WTC11 (cell line): ENCODE data around the gene ZNF598. TPM values are rescaled to one million over a fixed set of nuclear protein-coding genes. Genes with fewer than 3 reads are reported as not detected.

Source experiments
- ATAC-seq: fragments of 200-7000 bp; cut with Tn5 transposase; 2 replicates; pipeline ENCODE4 v1.10.0; 2021; ENCODE audit warnings: mild to moderate bottlenecking, moderate library complexity
- CTCF ChIA-PET: fragments of 300-600 bp; sonication (Branson Sonifier 250); formaldehyde crosslinking; loops from one replicate; lab custom pipeline; 2021; ENCODE audit warnings: antibody characterized with exemption; lab: Charles Lee
- POLR2A ChIA-PET: fragments of 350-600 bp; sonication (Branson Sonifier 250); formaldehyde crosslinking; loops from one replicate; lab custom pipeline; 2021; ENCODE audit warnings: antibody characterized with exemption; lab: Charles Lee
- DNase-seq: peaks from one replicate; pipeline ENCODE4 v3.0.0; 2021; ENCODE audit warnings: low spot score
- H3K27ac Mint-ChIP-seq: 2 replicates; pipeline ENCODE4 v1.8.0; 2021; ENCODE audit warnings: mixed read lengths
- H3K27me3 Mint-ChIP-seq: 2 replicates; pipeline ENCODE4 v1.8.0; 2021; ENCODE audit warnings: low read depth, mild to moderate bottlenecking, moderate library complexity, mixed read lengths
- H3K36me3 Mint-ChIP-seq: 2 replicates; pipeline ENCODE4 v1.8.0; 2021; ENCODE audit warnings: mixed read lengths
- H3K4me1 Mint-ChIP-seq: 2 replicates; pipeline ENCODE4 v1.8.0; 2022; ENCODE audit warnings: mixed read lengths
- H3K4me3 Mint-ChIP-seq: 2 replicates; pipeline ENCODE4 v1.8.0; 2021; ENCODE audit warnings: mild to moderate bottlenecking, moderate library complexity, mixed read lengths
- H3K9me3 Mint-ChIP-seq: 2 replicates; pipeline ENCODE4 v1.8.0; 2021; ENCODE audit warnings: mixed read lengths
- ATF1 ChIP-seq: sonication (generic); formaldehyde crosslinking; IDR thresholded peaks from 2 replicates; pipeline ENCODE4 v1.8.1; 2023; ENCODE audit warnings: mild to moderate bottlenecking, moderate library complexity, missing genetic modification reagents
- EMX1 ChIP-seq: fragments of 250-450 bp; sonication (Bioruptor Pico); IDR thresholded peaks from 2 replicates; pipeline ENCODE4 v1.8.0; 2021; ENCODE audit warnings: mild to moderate bottlenecking
- ETV6 ChIP-seq: sonication (generic); formaldehyde crosslinking; IDR thresholded peaks from 2 replicates; pipeline ENCODE4 v1.8.1; 2022; ENCODE audit warnings: mild to moderate bottlenecking, missing genetic modification reagents
- GABPB1 ChIP-seq: sonication (generic); formaldehyde crosslinking; IDR thresholded peaks from 2 replicates; pipeline ENCODE4 v1.8.1; 2023; ENCODE audit warnings: mild to moderate bottlenecking, missing genetic modification reagents
- GTF2I ChIP-seq: fragments of 250-450 bp; sonication (Bioruptor Pico); conservative IDR thresholded peaks from 2 replicates; pipeline ENCODE4 v1.4.0; 2021; ENCODE audit warnings: mild to moderate bottlenecking
- RELA ChIP-seq: sonication (generic); formaldehyde crosslinking; IDR thresholded peaks from 2 replicates; pipeline ENCODE4 v1.8.1; 2022; ENCODE audit warnings: missing genetic modification reagents, mild to moderate bottlenecking, borderline replicate concordance
- ZNF121 ChIP-seq: sonication (generic); formaldehyde crosslinking; IDR thresholded peaks from 2 replicates; pipeline ENCODE4 v1.8.0; 2023; ENCODE audit warnings: missing genetic modification reagents
- ZNF396 ChIP-seq: fragments of 250-450 bp; sonication (Bioruptor Pico); IDR thresholded peaks from 2 replicates; pipeline ENCODE4 v1.8.0; 2021; ENCODE audit warnings: mild to moderate bottlenecking, moderate library complexity, borderline replicate concordance
- total RNA-seq: library from RNA; stranded (reverse); gene quantifications from 3 replicates; pipeline ENCODE4 v1.2.3, GENCODE V29; 2021
- TF ChIP-seq, protein P1 (sequence below): sonication (generic); formaldehyde crosslinking; IDR thresholded peaks from 2 replicates; pipeline ENCODE4 v1.8.1; 2022; ENCODE audit warnings: mild to moderate bottlenecking, moderate library complexity, missing genetic modification reagents
- TF ChIP-seq, protein P2 (sequence below): sonication (generic); formaldehyde crosslinking; IDR thresholded peaks from 2 replicates; pipeline ENCODE4 v1.8.1; 2023; ENCODE audit warnings: mild to moderate bottlenecking, missing genetic modification reagents
- TF ChIP-seq, protein P3 (sequence below): sonication (generic); formaldehyde crosslinking; IDR thresholded peaks from 2 replicates; pipeline ENCODE4 v1.8.0; 2022; ENCODE audit warnings: missing genetic modification reagents
- TF ChIP-seq, protein P4 (sequence below): fragments of 250-450 bp; sonication (Bioruptor Pico); IDR thresholded peaks from 2 replicates; pipeline ENCODE4 v1.9.0; 2021; ENCODE audit warnings: moderate library complexity, mild to moderate bottlenecking, inconsistent platforms, borderline replicate concordance
- TF ChIP-seq, protein P5 (sequence below): fragments of 250-450 bp; sonication (Bioruptor Pico); IDR thresholded peaks from 2 replicates; pipeline ENCODE4 v2.1.2; 2022; ENCODE audit warnings: mild to moderate bottlenecking, moderate library complexity
- TF ChIP-seq, protein P6 (sequence below): fragments of 250-450 bp; sonication (Bioruptor Pico); IDR thresholded peaks from 2 replicates; pipeline ENCODE4 v1.9.0; 2021; ENCODE audit warnings: mild to moderate bottlenecking, borderline replicate concordance

ZNF598 gene
- total RNA-seq, 1 experiment from 2014 or later = 66.4 TPM

DNA sequence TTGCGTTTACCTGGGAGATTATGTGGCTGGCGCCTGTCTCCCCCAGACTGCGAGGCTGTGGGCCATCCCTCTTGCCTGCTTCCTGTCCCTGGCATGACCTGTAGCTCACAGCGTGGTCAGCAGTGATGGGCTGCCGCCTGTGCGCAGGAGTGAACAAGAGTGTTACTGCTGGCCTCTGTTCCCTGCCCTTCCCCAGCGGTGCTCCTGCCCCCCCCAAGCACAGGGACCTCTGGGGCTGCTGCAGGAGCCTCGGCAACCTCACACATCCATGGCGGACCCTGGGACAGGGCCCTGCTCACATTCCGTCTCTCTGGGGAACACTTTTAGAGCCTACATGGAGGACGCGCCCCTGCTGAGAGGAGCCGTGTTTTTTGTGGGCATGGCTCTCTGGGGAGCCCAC lies 48.8 kb upstream of the ZNF598 start:
- ATAC-seq = no peak
- TF ChIP-seq ZNF396 (CRISPR knock-in tag) = no peak
- TF ChIP-seq, protein P1, sequence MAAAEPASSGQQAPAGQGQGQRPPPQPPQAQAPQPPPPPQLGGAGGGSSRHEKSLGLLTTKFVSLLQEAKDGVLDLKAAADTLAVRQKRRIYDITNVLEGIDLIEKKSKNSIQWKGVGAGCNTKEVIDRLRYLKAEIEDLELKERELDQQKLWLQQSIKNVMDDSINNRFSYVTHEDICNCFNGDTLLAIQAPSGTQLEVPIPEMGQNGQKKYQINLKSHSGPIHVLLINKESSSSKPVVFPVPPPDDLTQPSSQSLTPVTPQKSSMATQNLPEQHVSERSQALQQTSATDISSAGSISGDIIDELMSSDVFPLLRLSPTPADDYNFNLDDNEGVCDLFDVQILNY = no peak
- TF ChIP-seq, protein P2, sequence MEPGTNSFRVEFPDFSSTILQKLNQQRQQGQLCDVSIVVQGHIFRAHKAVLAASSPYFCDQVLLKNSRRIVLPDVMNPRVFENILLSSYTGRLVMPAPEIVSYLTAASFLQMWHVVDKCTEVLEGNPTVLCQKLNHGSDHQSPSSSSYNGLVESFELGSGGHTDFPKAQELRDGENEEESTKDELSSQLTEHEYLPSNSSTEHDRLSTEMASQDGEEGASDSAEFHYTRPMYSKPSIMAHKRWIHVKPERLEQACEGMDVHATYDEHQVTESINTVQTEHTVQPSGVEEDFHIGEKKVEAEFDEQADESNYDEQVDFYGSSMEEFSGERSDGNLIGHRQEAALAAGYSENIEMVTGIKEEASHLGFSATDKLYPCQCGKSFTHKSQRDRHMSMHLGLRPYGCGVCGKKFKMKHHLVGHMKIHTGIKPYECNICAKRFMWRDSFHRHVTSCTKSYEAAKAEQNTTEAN (CRISPR knock-in tag) = no peak
- no peak for TF ChIP-seq GTF2I
- Mint-ChIP-seq H3K9me3 (no peaks in the 10 kb centered on the region), H3K4me1 (no peaks in the 10 kb centered on the region), H3K27me3 (no peaks in the 10 kb centered on the region), H3K27ac (peak overlapping the region; percentile 74), H3K4me3 (no peak overlapping the region), H3K36me3 (no peaks in the 10 kb centered on the region; the same call in 1 of the 2 replicates)
- POLR2A ChIA-PET = no interaction called here
- no peak for DNase-seq
- CTCF ChIA-PET = no interaction called here

DNA sequence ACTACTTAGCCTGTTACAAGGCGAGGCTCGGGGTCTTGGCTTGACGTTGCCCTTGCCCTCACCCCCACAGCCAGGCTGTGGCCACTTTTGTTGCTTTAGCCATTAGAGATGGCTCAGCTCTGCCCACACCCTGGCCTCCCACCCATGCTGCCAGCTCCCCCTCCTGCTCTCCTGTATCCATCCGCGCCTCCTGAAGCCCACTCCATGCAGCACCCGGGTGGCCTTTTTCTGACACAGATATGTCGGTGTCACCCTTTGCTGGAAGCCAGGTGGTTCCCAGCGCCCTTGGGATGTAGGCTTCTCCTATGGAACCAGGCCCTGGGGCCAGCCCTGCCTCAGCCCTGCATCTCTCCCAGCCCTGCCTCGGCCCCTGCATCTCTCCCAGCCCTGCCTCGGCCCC lies 47.8 kb upstream of the ZNF598 start:
- ATAC-seq = no peak
- H3K27ac Mint-ChIP-seq = no peak overlapping the region

DNA sequence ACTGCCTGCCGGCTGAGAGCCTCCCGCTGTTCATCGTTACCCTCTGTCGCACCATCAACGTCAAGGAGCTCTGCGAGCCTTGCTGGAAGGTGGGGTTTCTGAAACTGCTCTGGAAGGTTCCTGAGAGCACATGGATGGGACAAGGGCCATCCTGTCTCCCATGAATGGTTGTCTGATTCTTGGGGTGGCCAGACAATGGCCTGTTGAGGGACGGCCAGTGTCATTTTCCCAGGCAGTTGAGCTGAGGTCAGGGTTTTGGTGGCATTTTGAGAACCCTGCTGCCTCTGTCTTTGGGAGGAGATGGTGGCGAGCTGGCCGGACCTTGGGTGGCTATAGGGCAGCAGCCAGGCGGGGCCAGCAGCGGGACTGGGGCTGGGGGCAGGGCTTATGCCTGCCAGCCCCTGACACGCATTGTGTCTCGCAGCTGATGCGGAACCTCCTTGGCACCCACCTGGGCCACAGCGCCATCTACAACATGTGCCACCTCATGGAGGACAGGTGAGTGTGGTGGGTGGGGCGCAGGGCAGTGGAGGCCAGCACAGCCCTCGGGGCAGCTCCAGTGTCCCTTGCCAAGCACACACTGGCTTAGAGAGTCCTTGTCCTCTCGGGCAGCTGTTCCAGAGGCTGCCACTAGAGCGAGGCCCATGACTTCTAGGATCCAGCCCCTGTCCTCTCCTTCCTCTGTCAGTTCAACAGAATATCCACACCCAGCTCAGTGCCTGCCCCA lies 47.2 kb upstream of the ZNF598 start:
- ChIA-PET CTCF (interaction anchor here (0.5 to 2.5 kb wide), 19 partner anchors 9 to 89 kb away, joined by 3 to 18 read pairs (median 4); partner anchors contain the start of genes NPW, NTHL1, TBL3 and TSC2), POLR2A (interaction anchor here (0.9 kb wide), 1 partner anchor 99 kb away, joined by 3 read pairs; the partner anchor contains the start of gene TRAF7)
- H3K36me3 Mint-ChIP-seq = no peaks in the 10 kb centered on the region; the same call in 1 of the 2 replicates
- H3K4me3 Mint-ChIP-seq = no peak overlapping the region
- ATAC-seq (peak; percentile 79), DNase-seq (no peak)
- no peak overlapping the region for H3K27ac Mint-ChIP-seq
- H3K9me3 Mint-ChIP-seq = no peaks in the 10 kb centered on the region
- TF ChIP-seq EMX1 (CRISPR knock-in tag) = no peak
- TF ChIP-seq, protein P3, sequence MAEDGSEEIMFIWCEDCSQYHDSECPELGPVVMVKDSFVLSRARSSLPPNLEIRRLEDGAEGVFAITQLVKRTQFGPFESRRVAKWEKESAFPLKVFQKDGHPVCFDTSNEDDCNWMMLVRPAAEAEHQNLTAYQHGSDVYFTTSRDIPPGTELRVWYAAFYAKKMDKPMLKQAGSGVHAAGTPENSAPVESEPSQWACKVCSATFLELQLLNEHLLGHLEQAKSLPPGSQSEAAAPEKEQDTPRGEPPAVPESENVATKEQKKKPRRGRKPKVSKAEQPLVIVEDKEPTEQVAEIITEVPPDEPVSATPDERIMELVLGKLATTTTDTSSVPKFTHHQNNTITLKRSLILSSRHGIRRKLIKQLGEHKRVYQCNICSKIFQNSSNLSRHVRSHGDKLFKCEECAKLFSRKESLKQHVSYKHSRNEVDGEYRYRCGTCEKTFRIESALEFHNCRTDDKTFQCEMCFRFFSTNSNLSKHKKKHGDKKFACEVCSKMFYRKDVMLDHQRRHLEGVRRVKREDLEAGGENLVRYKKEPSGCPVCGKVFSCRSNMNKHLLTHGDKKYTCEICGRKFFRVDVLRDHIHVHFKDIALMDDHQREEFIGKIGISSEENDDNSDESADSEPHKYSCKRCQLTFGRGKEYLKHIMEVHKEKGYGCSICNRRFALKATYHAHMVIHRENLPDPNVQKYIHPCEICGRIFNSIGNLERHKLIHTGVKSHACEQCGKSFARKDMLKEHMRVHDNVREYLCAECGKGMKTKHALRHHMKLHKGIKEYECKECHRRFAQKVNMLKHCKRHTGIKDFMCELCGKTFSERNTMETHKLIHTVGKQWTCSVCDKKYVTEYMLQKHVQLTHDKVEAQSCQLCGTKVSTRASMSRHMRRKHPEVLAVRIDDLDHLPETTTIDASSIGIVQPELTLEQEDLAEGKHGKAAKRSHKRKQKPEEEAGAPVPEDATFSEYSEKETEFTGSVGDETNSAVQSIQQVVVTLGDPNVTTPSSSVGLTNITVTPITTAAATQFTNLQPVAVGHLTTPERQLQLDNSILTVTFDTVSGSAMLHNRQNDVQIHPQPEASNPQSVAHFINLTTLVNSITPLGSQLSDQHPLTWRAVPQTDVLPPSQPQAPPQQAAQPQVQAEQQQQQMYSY (CRISPR knock-in tag) = no peak
- TF ChIP-seq, protein P4, sequence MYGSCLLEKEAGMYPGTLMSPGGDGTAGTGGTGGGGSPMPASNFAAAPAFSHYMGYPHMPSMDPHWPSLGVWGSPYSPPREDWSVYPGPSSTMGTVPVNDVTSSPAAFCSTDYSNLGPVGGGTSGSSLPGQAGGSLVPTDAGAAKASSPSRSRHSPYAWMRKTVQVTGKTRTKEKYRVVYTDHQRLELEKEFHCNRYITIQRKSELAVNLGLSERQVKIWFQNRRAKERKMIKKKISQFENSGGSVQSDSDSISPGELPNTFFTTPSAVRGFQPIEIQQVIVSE (CRISPR knock-in tag) = no peak
- no peak for TF ChIP-seq RELA (CRISPR knock-in tag)
- TF ChIP-seq ETV6 (CRISPR knock-in tag) = no peak
- no peak for TF ChIP-seq ZNF121
- TF ChIP-seq ATF1 = no peak
- no peaks in the 10 kb centered on the region for H3K4me1 Mint-ChIP-seq
- H3K27me3 Mint-ChIP-seq = no peaks in the 10 kb centered on the region

More for the DNA sequence above, 47.8 kb upstream of the ZNF598 start:
- TF ChIP-seq, protein P5, sequence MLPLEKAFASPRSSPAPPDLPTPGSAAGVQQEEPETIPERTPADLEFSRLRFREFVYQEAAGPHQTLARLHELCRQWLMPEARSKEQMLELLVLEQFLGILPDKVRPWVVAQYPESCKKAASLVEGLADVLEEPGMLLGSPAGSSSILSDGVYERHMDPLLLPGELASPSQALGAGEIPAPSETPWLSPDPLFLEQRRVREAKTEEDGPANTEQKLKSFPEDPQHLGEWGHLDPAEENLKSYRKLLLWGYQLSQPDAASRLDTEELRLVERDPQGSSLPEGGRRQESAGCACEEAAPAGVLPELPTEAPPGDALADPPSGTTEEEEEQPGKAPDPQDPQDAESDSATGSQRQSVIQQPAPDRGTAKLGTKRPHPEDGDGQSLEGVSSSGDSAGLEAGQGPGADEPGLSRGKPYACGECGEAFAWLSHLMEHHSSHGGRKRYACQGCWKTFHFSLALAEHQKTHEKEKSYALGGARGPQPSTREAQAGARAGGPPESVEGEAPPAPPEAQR = no peak
- TF ChIP-seq, protein P6, sequence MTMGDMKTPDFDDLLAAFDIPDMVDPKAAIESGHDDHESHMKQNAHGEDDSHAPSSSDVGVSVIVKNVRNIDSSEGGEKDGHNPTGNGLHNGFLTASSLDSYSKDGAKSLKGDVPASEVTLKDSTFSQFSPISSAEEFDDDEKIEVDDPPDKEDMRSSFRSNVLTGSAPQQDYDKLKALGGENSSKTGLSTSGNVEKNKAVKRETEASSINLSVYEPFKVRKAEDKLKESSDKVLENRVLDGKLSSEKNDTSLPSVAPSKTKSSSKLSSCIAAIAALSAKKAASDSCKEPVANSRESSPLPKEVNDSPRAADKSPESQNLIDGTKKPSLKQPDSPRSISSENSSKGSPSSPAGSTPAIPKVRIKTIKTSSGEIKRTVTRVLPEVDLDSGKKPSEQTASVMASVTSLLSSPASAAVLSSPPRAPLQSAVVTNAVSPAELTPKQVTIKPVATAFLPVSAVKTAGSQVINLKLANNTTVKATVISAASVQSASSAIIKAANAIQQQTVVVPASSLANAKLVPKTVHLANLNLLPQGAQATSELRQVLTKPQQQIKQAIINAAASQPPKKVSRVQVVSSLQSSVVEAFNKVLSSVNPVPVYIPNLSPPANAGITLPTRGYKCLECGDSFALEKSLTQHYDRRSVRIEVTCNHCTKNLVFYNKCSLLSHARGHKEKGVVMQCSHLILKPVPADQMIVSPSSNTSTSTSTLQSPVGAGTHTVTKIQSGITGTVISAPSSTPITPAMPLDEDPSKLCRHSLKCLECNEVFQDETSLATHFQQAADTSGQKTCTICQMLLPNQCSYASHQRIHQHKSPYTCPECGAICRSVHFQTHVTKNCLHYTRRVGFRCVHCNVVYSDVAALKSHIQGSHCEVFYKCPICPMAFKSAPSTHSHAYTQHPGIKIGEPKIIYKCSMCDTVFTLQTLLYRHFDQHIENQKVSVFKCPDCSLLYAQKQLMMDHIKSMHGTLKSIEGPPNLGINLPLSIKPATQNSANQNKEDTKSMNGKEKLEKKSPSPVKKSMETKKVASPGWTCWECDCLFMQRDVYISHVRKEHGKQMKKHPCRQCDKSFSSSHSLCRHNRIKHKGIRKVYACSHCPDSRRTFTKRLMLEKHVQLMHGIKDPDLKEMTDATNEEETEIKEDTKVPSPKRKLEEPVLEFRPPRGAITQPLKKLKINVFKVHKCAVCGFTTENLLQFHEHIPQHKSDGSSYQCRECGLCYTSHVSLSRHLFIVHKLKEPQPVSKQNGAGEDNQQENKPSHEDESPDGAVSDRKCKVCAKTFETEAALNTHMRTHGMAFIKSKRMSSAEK (CRISPR knock-in tag) = no peak
- TF ChIP-seq GABPB1 (CRISPR knock-in tag) = no peak
- TF ChIP-seq, all 79 proteins: peak for 0
- Mint-ChIP-seq H3K36me3 (no peaks in the 10 kb centered on the region; the same call in 1 of the 2 replicates), H3K9me3 (no peaks in the 10 kb centered on the region), H3K4me3 (no peak overlapping the region), H3K4me1 (no peaks in the 10 kb centered on the region), H3K27me3 (no peaks in the 10 kb centered on the region)
- no peak for DNase-seq
- ChIA-PET CTCF (interaction anchor here (0.9 to 2.5 kb wide), 12 partner anchors 10 to 88 kb away, joined by 3 to 18 read pairs (median 4); partner anchors contain the start of genes NTHL1 and TSC2), POLR2A (no interaction called here)
